ENCODE data around the gene IFI35.
A peak's percentile ranks its signal among the peaks of the same experiment; 100 is the strongest.

The IFI35 gene

GRCh38 chr17:43006639-43007551 lies at the start of gene IFI35 (continued):
- TF ChIP-seq, protein P1, sequence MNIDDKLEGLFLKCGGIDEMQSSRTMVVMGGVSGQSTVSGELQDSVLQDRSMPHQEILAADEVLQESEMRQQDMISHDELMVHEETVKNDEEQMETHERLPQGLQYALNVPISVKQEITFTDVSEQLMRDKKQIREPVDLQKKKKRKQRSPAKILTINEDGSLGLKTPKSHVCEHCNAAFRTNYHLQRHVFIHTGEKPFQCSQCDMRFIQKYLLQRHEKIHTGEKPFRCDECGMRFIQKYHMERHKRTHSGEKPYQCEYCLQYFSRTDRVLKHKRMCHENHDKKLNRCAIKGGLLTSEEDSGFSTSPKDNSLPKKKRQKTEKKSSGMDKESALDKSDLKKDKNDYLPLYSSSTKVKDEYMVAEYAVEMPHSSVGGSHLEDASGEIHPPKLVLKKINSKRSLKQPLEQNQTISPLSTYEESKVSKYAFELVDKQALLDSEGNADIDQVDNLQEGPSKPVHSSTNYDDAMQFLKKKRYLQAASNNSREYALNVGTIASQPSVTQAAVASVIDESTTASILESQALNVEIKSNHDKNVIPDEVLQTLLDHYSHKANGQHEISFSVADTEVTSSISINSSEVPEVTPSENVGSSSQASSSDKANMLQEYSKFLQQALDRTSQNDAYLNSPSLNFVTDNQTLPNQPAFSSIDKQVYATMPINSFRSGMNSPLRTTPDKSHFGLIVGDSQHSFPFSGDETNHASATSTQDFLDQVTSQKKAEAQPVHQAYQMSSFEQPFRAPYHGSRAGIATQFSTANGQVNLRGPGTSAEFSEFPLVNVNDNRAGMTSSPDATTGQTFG (tag by site-specific recombination; IDR thresholded peaks at IDR 0.05; ENCODE audit: borderline replicate concordance), result no peak
- TF ChIP-seq ZFP3 (tag by site-specific recombination; IDR thresholded peaks at IDR 0.05; ENCODE audit: low read depth), result no peak
- no peak for TF ChIP-seq ZNF610 (tag by site-specific recombination; IDR thresholded peaks at IDR 0.05; ENCODE audit: borderline replicate concordance)
- no peak for TF ChIP-seq ZNF274 (IDR thresholded peaks at IDR 0.05; ENCODE audit: low read length)
- no peak for TF ChIP-seq ZNF274 (tag by site-specific recombination; IDR thresholded peaks at IDR 0.05; ENCODE audit: borderline replicate concordance)
- TF ChIP-seq, protein P2, sequence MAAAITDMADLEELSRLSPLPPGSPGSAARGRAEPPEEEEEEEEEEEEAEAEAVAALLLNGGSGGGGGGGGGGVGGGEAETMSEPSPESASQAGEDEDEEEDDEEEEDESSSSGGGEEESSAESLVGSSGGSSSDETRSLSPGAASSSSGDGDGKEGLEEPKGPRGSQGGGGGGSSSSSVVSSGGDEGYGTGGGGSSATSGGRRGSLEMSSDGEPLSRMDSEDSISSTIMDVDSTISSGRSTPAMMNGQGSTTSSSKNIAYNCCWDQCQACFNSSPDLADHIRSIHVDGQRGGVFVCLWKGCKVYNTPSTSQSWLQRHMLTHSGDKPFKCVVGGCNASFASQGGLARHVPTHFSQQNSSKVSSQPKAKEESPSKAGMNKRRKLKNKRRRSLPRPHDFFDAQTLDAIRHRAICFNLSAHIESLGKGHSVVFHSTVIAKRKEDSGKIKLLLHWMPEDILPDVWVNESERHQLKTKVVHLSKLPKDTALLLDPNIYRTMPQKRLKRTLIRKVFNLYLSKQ (tag by site-specific recombination; IDR thresholded peaks at IDR 0.05; ENCODE audit: borderline replicate concordance), result no peak
- no peak for TF ChIP-seq ZBTB49 (tag by site-specific recombination; IDR thresholded peaks at IDR 0.05; ENCODE audit: low read depth)
- TF ChIP-seq ZNF48 (tag by site-specific recombination; IDR thresholded peaks at IDR 0.05), result no peak
- no peak for TF ChIP-seq ZBTB10 (tag by site-specific recombination; IDR thresholded peaks at IDR 0.05)
- no peak for TF ChIP-seq ZNF239 (tag by site-specific recombination; IDR thresholded peaks at IDR 0.05)
- TF ChIP-seq ZSCAN16 (tag by site-specific recombination; IDR thresholded peaks at IDR 0.05), result peak; percentile 79
- no peak for TF ChIP-seq ZNF529 (tag by site-specific recombination; IDR thresholded peaks at IDR 0.05; ENCODE audit: insufficient replicate concordance)
- TF ChIP-seq, protein P3, sequence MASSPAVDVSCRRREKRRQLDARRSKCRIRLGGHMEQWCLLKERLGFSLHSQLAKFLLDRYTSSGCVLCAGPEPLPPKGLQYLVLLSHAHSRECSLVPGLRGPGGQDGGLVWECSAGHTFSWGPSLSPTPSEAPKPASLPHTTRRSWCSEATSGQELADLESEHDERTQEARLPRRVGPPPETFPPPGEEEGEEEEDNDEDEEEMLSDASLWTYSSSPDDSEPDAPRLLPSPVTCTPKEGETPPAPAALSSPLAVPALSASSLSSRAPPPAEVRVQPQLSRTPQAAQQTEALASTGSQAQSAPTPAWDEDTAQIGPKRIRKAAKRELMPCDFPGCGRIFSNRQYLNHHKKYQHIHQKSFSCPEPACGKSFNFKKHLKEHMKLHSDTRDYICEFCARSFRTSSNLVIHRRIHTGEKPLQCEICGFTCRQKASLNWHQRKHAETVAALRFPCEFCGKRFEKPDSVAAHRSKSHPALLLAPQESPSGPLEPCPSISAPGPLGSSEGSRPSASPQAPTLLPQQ (tag by site-specific recombination; IDR thresholded peaks at IDR 0.05), result no peak
- TF ChIP-seq GLIS2 (tag by site-specific recombination; IDR thresholded peaks at IDR 0.05), result peak; percentile 80
- TF ChIP-seq, protein P4, sequence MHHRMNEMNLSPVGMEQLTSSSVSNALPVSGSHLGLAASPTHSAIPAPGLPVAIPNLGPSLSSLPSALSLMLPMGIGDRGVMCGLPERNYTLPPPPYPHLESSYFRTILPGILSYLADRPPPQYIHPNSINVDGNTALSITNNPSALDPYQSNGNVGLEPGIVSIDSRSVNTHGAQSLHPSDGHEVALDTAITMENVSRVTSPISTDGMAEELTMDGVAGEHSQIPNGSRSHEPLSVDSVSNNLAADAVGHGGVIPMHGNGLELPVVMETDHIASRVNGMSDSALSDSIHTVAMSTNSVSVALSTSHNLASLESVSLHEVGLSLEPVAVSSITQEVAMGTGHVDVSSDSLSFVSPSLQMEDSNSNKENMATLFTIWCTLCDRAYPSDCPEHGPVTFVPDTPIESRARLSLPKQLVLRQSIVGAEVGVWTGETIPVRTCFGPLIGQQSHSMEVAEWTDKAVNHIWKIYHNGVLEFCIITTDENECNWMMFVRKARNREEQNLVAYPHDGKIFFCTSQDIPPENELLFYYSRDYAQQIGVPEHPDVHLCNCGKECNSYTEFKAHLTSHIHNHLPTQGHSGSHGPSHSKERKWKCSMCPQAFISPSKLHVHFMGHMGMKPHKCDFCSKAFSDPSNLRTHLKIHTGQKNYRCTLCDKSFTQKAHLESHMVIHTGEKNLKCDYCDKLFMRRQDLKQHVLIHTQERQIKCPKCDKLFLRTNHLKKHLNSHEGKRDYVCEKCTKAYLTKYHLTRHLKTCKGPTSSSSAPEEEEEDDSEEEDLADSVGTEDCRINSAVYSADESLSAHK (tag by site-specific recombination; IDR thresholded peaks at IDR 0.05), result 0 out of 2 replicates have a peak, but pooled peaks have one; percentile 9
- no peak for TF ChIP-seq ZNF658 (tag by site-specific recombination; IDR thresholded peaks at IDR 0.05)
- TF ChIP-seq KLF1 (tag by site-specific recombination; IDR thresholded peaks at IDR 0.05), result peak; percentile 34; the same call in 1 of the 2 replicates
- no peak for TF ChIP-seq SCRT2 (tag by site-specific recombination; IDR thresholded peaks at IDR 0.05)
- TF ChIP-seq HOXC10 (CRISPR knock-in tag; IDR thresholded peaks at IDR 0.05), result no peak
- TF ChIP-seq ZNF157 (tag by site-specific recombination; IDR thresholded peaks at IDR 0.05), result no peak
- no peak for TF ChIP-seq ZSCAN18 (tag by site-specific recombination; IDR thresholded peaks at IDR 0.05)
- no peak for TF ChIP-seq PRDM1 (tag by site-specific recombination; IDR thresholded peaks at IDR 0.05)
- TF ChIP-seq ZNF664 (tag by site-specific recombination; IDR thresholded peaks at IDR 0.05), result no peak
- TF ChIP-seq GFI1B (tag by site-specific recombination; IDR thresholded peaks at IDR 0.05), result no peak

Measured in HEK293 (cell line).